H1 (cell line): ENCODE data around the gene MAP1B. TPM values are rescaled to one million over a fixed set of nuclear protein-coding genes. Genes with fewer than 3 reads are reported as not detected.

ENCODE experiments used
- CTCF ChIA-PET: fragments of 300-600 bp; sonication (Branson Sonifier 250); formaldehyde crosslinking; loops from one replicate; lab custom pipeline; 2021; ENCODE audit not compliant: partially characterized antibody; lab: Charles Lee
- POLR2A ChIA-PET: fragments of 300-600 bp; sonication (Branson Sonifier 250); formaldehyde crosslinking; loops from one replicate; lab custom pipeline; 2021; ENCODE audit warnings: inconsistent platforms; ENCODE audit not compliant: partially characterized antibody; lab: Charles Lee
- DNase-seq, 2 experiments: peaks; one replicate each; pipeline versions ENCODE4 v3.0.0 to v3.0.0-alpha.2; 2010 to 2022; ENCODE audit warnings: low spot score in 2 of 2, low read depth in 1 of 2, mixed read lengths in 1 of 2
- FAIRE-seq: peaks from 2 replicates; lab custom pipeline; 2011; peaks lifted over from hg19 to GRCh38; lab: Jason Lieb, UNC
- H2AFZ ChIP-seq: 2 replicates; pipeline ENCODE4 v1.8.1; 2012; ENCODE audit warnings: low read length, inconsistent platforms
- H2AK5ac ChIP-seq: 2 replicates; pipeline ENCODE4 v1.6.1; 2013; ENCODE audit warnings: low read depth, low read length
- H2BK120ac ChIP-seq: replicated peaks from 2 replicates; pipeline ENCODE3; 2013; ENCODE audit warnings: low read depth, low read length, inconsistent platforms
- H2BK12ac ChIP-seq: 2 replicates; pipeline ENCODE4 v1.6.1; 2013; ENCODE audit warnings: low read depth, low read length
- H2BK15ac ChIP-seq: 2 replicates; pipeline ENCODE4 v1.6.1; 2013; ENCODE audit warnings: low read length
- H2BK20ac ChIP-seq: 2 replicates; pipeline ENCODE4 v1.6.1; 2013; ENCODE audit warnings: low read length
- H2BK5ac ChIP-seq: 2 replicates; pipeline ENCODE4 v1.6.1; 2013; ENCODE audit warnings: low read depth, low read length
- H3K14ac ChIP-seq: 2 replicates; pipeline ENCODE4 v1.6.1; 2013; ENCODE audit warnings: inconsistent platforms; ENCODE audit not compliant: insufficient read length
- H3K18ac ChIP-seq: 2 replicates; pipeline ENCODE4 v1.6.1; 2013; ENCODE audit warnings: low read length; ENCODE audit errors: extremely low read depth
- H3K23ac ChIP-seq: 2 replicates; pipeline ENCODE4 v1.6.1; 2013; ENCODE audit warnings: inconsistent platforms; ENCODE audit not compliant: insufficient read length
- H3K23me2 ChIP-seq: 2 replicates; pipeline ENCODE4 v1.6.1; 2013; ENCODE audit warnings: low read depth, low read length
- H3K27ac ChIP-seq: 2 replicates; pipeline ENCODE4 v1.6.1; 2011; ENCODE audit warnings: low read depth, low read length, inconsistent platforms
- H3K27me3 ChIP-seq, 4 experiments: replicated peaks in 1 of 4; 1 replicate in 1 of 4; 2 replicates in 3 of 4; pipeline versions ENCODE4 v1.6.1 to v1.8.1; 2011 to 2013; ENCODE audit warnings: low read length in 3 of 4, mild to moderate bottlenecking in 3 of 4, inconsistent platforms in 2 of 4, mixed read lengths in 2 of 4, moderate library complexity in 1 of 4; ENCODE audit not compliant: control insufficient read depth in 3 of 4, insufficient read depth in 3 of 4; ENCODE audit errors: extremely low read depth in 1 of 4
- H3K36me3 ChIP-seq, 4 experiments: 2 replicates each; pipeline versions ENCODE4 v1.6.1 to v1.8.1; 2011 to 2013; ENCODE audit warnings: mild to moderate bottlenecking in 4 of 4, low read length in 3 of 4, moderate library complexity in 2 of 4, control low read depth in 1 of 4, inconsistent platforms in 1 of 4; ENCODE audit not compliant: insufficient read depth in 4 of 4, control insufficient read depth in 2 of 4
- H3K4ac ChIP-seq: replicated peaks from 2 replicates; pipeline ENCODE3; 2013; ENCODE audit warnings: low read length, low read depth, mixed read lengths, inconsistent platforms; ENCODE audit not compliant: insufficient read length
- H3K4me1 ChIP-seq, 4 experiments: replicated peaks in 1 of 4; 1 replicate in 1 of 4; 2 replicates in 3 of 4; pipeline versions ENCODE4 v1.6.1 to v1.8.1; 2011 to 2013; ENCODE audit warnings: low read length in 3 of 4, inconsistent platforms in 2 of 4, mixed read lengths in 1 of 4; ENCODE audit not compliant: insufficient read depth in 4 of 4, control insufficient read depth in 3 of 4
- H3K4me2 ChIP-seq, 2 experiments: 2 replicates each; pipeline versions ENCODE4 v1.6.1 to v1.8.1; 2011 to 2013; ENCODE audit warnings: low read depth in 2 of 2, low read length in 2 of 2, control low read depth in 1 of 2, inconsistent platforms in 1 of 2, mild to moderate bottlenecking in 1 of 2; ENCODE audit not compliant: insufficient read depth in 1 of 2
- H3K4me3 ChIP-seq, 4 experiments: fragments of 200-600, 300-600 bp in 1 of 4; sonication (generic), shearing (Covaris generic), sonication (Bioruptor Twin) in 1 of 4; 2 replicates each; pipeline versions ENCODE4 v1.5.1 to v1.8.1; 2011 to 2016; ENCODE audit warnings: low read length in 4 of 4, low read depth in 3 of 4, control low read depth in 2 of 4, inconsistent platforms in 2 of 4, mild to moderate bottlenecking in 2 of 4, mixed read lengths in 1 of 4, moderate library complexity in 1 of 4; ENCODE audit not compliant: insufficient read depth in 2 of 4; ENCODE audit errors: extremely low read depth in 1 of 4
- H3K56ac ChIP-seq: replicated peaks from 2 replicates; pipeline ENCODE3; 2013; ENCODE audit warnings: low read depth, mild to moderate bottlenecking, mixed read lengths, low read length, inconsistent platforms; ENCODE audit not compliant: insufficient read length
- H3K79me1 ChIP-seq: 2 replicates; pipeline ENCODE4 v1.6.1; 2013; ENCODE audit warnings: low read depth, low read length, control low read depth
- H3K79me2 ChIP-seq, 2 experiments: 2 replicates each; pipeline versions ENCODE4 v1.6.1 to v1.8.1; 2012 to 2013; ENCODE audit warnings: low read length in 2 of 2, mild to moderate bottlenecking in 2 of 2, inconsistent platforms in 1 of 2; ENCODE audit not compliant: insufficient read depth in 2 of 2, control insufficient read depth in 1 of 2
- H3K9ac ChIP-seq, 4 experiments: replicated peaks in 1 of 4; 1 replicate in 1 of 4; 2 replicates in 3 of 4; pipeline versions ENCODE4 v1.6.1 to v1.8.1; 2011 to 2013; ENCODE audit warnings: low read depth in 3 of 4, low read length in 3 of 4, control low read depth in 2 of 4, mild to moderate bottlenecking in 2 of 4, moderate library complexity in 2 of 4, inconsistent platforms in 1 of 4; ENCODE audit errors: extremely low read depth in 1 of 4
- H3K9me3 ChIP-seq, 2 experiments: 2 replicates each; pipeline versions ENCODE4 v1.6.1 to v1.8.1; 2012 to 2013; ENCODE audit warnings: mild to moderate bottlenecking in 2 of 2, moderate library complexity in 2 of 2, control low read depth in 1 of 2, inconsistent platforms in 1 of 2, low read depth in 1 of 2, low read length in 1 of 2, mixed read lengths in 1 of 2; ENCODE audit not compliant: insufficient read depth in 2 of 2
- H4K20me1 ChIP-seq, 2 experiments: replicated peaks in 1 of 2; 2 replicates each; pipeline versions ENCODE3 to v1.8.1; 2011 to 2013; ENCODE audit warnings: inconsistent platforms in 2 of 2, low read length in 2 of 2, mild to moderate bottlenecking in 1 of 2; ENCODE audit not compliant: insufficient read depth in 2 of 2, control insufficient read depth in 1 of 2
- H4K5ac ChIP-seq: 2 replicates; pipeline ENCODE4 v1.6.1; 2013; ENCODE audit warnings: low read length, low read depth, mixed read lengths, inconsistent platforms; ENCODE audit not compliant: insufficient read length
- H4K8ac ChIP-seq: 2 replicates; pipeline ENCODE4 v1.8.0; 2013; ENCODE audit warnings: mild to moderate bottlenecking, moderate library complexity, low read length, inconsistent platforms; ENCODE audit not compliant: insufficient read depth; ENCODE audit errors: extremely low read depth
- H4K91ac ChIP-seq: replicated peaks from 2 replicates; pipeline ENCODE3; 2013; ENCODE audit warnings: low read length, mixed read lengths, inconsistent platforms; ENCODE audit not compliant: insufficient read length
- GTF2F1 ChIP-seq: IDR thresholded peaks from 2 replicates; pipeline ENCODE4 v1.6.1; 2012; ENCODE audit warnings: low read depth, low read length, improper control_type of control experiment, borderline replicate concordance
- ZNF274 ChIP-seq: IDR thresholded peaks from 2 replicates; pipeline ENCODE4 v1.7.0; 2012; ENCODE audit warnings: low read length, borderline replicate concordance; ENCODE audit errors: extremely low read depth
- WGBS, 2 experiments: shearing (Covaris generic) in 1 of 2; methylation state at CpG; one replicate each; pipeline versions ENCODE4 v1.1.6 to v1.1.7; 2013 to 2015; ENCODE audit warnings: low lambda C conversion rate in 2 of 2, mixed read lengths in 2 of 2, inconsistent platforms in 1 of 2, low coverage in 1 of 2, missing lambda C conversion rate in 1 of 2; ENCODE audit not compliant: insufficient replicate concordance in 2 of 2, insufficient coverage in 1 of 2, insufficient read length in 1 of 2; ENCODE audit errors: extremely low coverage in 1 of 2, missing lambda C conversion rate in 1 of 2; 5-methylcytosine and 5-hydroxymethylcytosine counted together
- polyA plus RNA-seq, 7 experiments: library from polyadenylated mRNA; depleted of rRNA in 3 of 7; stranded (reverse) in 5 of 7; unstranded in 2 of 7; fragments of >200 nt in 5 of 7; fragments of 200-250 nt in 2 of 7; gene quantifications; 1 replicate in 5 of 7; 2 replicates in 1 of 7; 4 replicates in 1 of 7; pipeline versions ENCODE4 v1.2.1 to v1.2.3, GENCODE V29; 2011 to 2013; ENCODE audit warnings: missing spikeins in 2 of 7, mixed read lengths in 2 of 7
- total RNA-seq: library from RNA; stranded (reverse); fragmentation: NEBNext Ultra II Directional; extraction: Animal tissue kit (Norgen Biotek cat#: 25700); gene quantifications from 2 replicates; pipeline ENCODE4 v1.2.1, GENCODE V29; 2021

Gene MAP1B
- total and polyA plus RNA-seq, 2 of the 8 experiments (the other 6 are each of a cell fraction or from before 2014, with no cell fraction given): 24.5 to 120 TPM

- no peak overlapping the region for H2BK5ac ChIP-seq
- H3K9ac ChIP-seq: no peak overlapping the region
- peaks cover 26 to 74% (median 62%) of the 10 kb centered on the region in 4 experiments; a peak in 7 of 8 replicates for H3K36me3 ChIP-seq
- no peak overlapping the region for H3K23ac ChIP-seq
- H4K5ac ChIP-seq: no peak overlapping the region
- no peak overlapping the region for H4K91ac ChIP-seq
- no peak overlapping the region for H3K4me3 ChIP-seq
- H3K27ac ChIP-seq: no peak overlapping the region
- no peak overlapping the region for H2AFZ ChIP-seq
- POLR2A ChIA-PET: interaction anchor here (0.7 to 1.3 kb wide), 3 partner anchors 9 to 16 kb away, joined by 3 to 4 read pairs (median 3); no protein-coding TSS in a partner anchor
- no peaks in the 10 kb centered on the region for H3K79me2 ChIP-seq
- H3K18ac ChIP-seq: no peak overlapping the region
- no peak overlapping the region for H3K56ac ChIP-seq
- DNase-seq (no peak), FAIRE-seq (no peak)
- H2BK120ac ChIP-seq: no peak overlapping the region
- H3K4me2 ChIP-seq: no peak overlapping the region
- no peaks in the 10 kb centered on the region for H3K4me1 ChIP-seq
- CTCF ChIA-PET: interaction anchor here (1.0 to 2.5 kb wide), 3 partner anchors 23 to 58 kb away, joined by 4 to 8 read pairs (median 7); no protein-coding TSS in a partner anchor
- H3K79me1 ChIP-seq: no peaks in the 10 kb centered on the region; the same call in 1 of the 2 replicates
- no peak overlapping the region for H2BK20ac ChIP-seq
- no peak overlapping the region for H3K14ac ChIP-seq
- WGBS, 2 experiments: 93% methylated on average over 1 of the region's 1 CpG; no CpG with 5 or more reads in 1 of the 2 experiments
- no peaks in the 10 kb centered on the region for H3K27me3 ChIP-seq
- H3K9me3 ChIP-seq: no peaks in the 10 kb centered on the region
- no peak for TF ChIP-seq GTF2F1
- no peak for TF ChIP-seq ZNF274
- no peak overlapping the region for H3K4ac ChIP-seq
- H4K20me1 ChIP-seq: no peaks in the 10 kb centered on the region
- H2BK12ac ChIP-seq: no peak overlapping the region
- H4K8ac ChIP-seq: no peak overlapping the region
- no peak overlapping the region for H2BK15ac ChIP-seq
- no peaks in the 10 kb centered on the region for H3K23me2 ChIP-seq
- no peak overlapping the region for H2AK5ac ChIP-seq
Observed at GRCh38 chr5:72222521-72222920, 115.2 kb downstream of the MAP1B start.
